Neuronal stem cell (in vitro differentiated cells): ENCODE results near the gene KIF6.

Experiments
- DNase-seq: peaks from one replicate; pipeline ENCODE4 v3.0.0-alpha.2; 2013; ENCODE audit warnings: low spot score
- H2AFZ ChIP-seq: one replicate; pipeline ENCODE4 v1.6.1; 2013; ENCODE audit warnings: mild to moderate bottlenecking, low read length, inconsistent platforms
- H2AK5ac ChIP-seq: 2 replicates; pipeline ENCODE4 v1.6.1; 2013; ENCODE audit warnings: low read depth, mild to moderate bottlenecking, inconsistent platforms, low read length, moderate library complexity, mixed read lengths
- H2BK120ac ChIP-seq: 2 replicates; pipeline ENCODE4 v1.6.1; 2013; ENCODE audit warnings: low read depth, mild to moderate bottlenecking, inconsistent platforms, low read length, moderate library complexity, mixed read lengths
- H2BK12ac ChIP-seq: one replicate; pipeline ENCODE4 v1.6.1; 2013; ENCODE audit warnings: low read length, inconsistent platforms
- H2BK15ac ChIP-seq: 2 replicates; pipeline ENCODE4 v1.6.1; 2013; ENCODE audit warnings: mild to moderate bottlenecking, low read length, inconsistent platforms, mixed read lengths
- H2BK5ac ChIP-seq: one replicate; pipeline ENCODE4 v1.6.1; 2013; ENCODE audit warnings: inconsistent platforms, mild to moderate bottlenecking, low read length, moderate library complexity
- H3K14ac ChIP-seq: one replicate; pipeline ENCODE4 v1.6.1; 2013; ENCODE audit warnings: low read length, inconsistent platforms
- H3K18ac ChIP-seq: 2 replicates; pipeline ENCODE4 v1.6.1; 2013; ENCODE audit warnings: low read length, inconsistent platforms
- H3K23ac ChIP-seq: 2 replicates; pipeline ENCODE4 v1.6.1; 2013; ENCODE audit warnings: low read depth, mild to moderate bottlenecking, mixed read lengths, low read length, inconsistent platforms; ENCODE audit not compliant: poor library complexity
- H3K27ac ChIP-seq: replicated peaks from 3 replicates; pipeline ENCODE4 v1.5.1; 2013; ENCODE audit warnings: low read length, inconsistent platforms
- H3K27me3 ChIP-seq, 3 experiments: 2 replicates each; pipeline ENCODE4 v1.6.1; 2013; ENCODE audit warnings: low read length in 3 of 3, mild to moderate bottlenecking in 2 of 3, inconsistent platforms in 1 of 3, low read depth in 1 of 3, mixed read lengths in 1 of 3, moderate library complexity in 1 of 3; ENCODE audit not compliant: control insufficient read depth in 3 of 3, insufficient read depth in 3 of 3
- H3K36me3 ChIP-seq, 2 donors: replicated peaks in 1 of 2; 2 replicates each; pipeline ENCODE4 v1.6.1; 2013; ENCODE audit warnings: low read length in 2 of 2; ENCODE audit not compliant: control insufficient read depth in 2 of 2, insufficient read depth in 2 of 2
- H3K4ac ChIP-seq: 2 replicates; pipeline ENCODE4 v1.6.1; 2013; ENCODE audit warnings: inconsistent platforms, mild to moderate bottlenecking, low read length, moderate library complexity
- H3K4me1 ChIP-seq, 2 donors: 1 replicate in 1 of 2; 2 replicates in 1 of 2; pipeline ENCODE4 v1.6.1; 2013; ENCODE audit warnings: low read length in 2 of 2, low read depth in 1 of 2; ENCODE audit not compliant: control insufficient read depth in 2 of 2, insufficient read depth in 1 of 2
- H3K4me2 ChIP-seq: one replicate; pipeline ENCODE4 v1.6.1; 2013; ENCODE audit warnings: mild to moderate bottlenecking, low read length, inconsistent platforms; ENCODE audit not compliant: insufficient read depth, poor library complexity, severe bottlenecking
- H3K4me3 ChIP-seq, 2 donors: 2 replicates each; pipeline ENCODE4 v1.5.1; 2013; ENCODE audit warnings: low read length in 2 of 2, mild to moderate bottlenecking in 2 of 2, inconsistent platforms in 1 of 2, moderate library complexity in 1 of 2
- H3K79me1 ChIP-seq: one replicate; pipeline ENCODE4 v1.6.1; 2013; ENCODE audit warnings: low read depth, mild to moderate bottlenecking, inconsistent platforms, low read length, moderate library complexity
- H3K9ac ChIP-seq: one replicate; pipeline ENCODE4 v1.6.1; 2013; ENCODE audit warnings: mild to moderate bottlenecking, low read depth, low read length, inconsistent platforms; ENCODE audit not compliant: poor library complexity
- H3K9me3 ChIP-seq, 2 donors: replicated peaks in 1 of 2; 2 replicates each; pipeline versions ENCODE3 to v1.6.1; 2013; ENCODE audit warnings: low read length in 2 of 2, mild to moderate bottlenecking in 2 of 2, inconsistent platforms in 1 of 2, low read depth in 1 of 2, mixed read lengths in 1 of 2, moderate library complexity in 1 of 2; ENCODE audit not compliant: control insufficient read depth in 2 of 2, insufficient read depth in 1 of 2
- H4K8ac ChIP-seq: one replicate; pipeline ENCODE4 v1.6.1; 2013; ENCODE audit warnings: low read depth, mild to moderate bottlenecking, inconsistent platforms, low read length, moderate library complexity
- H4K91ac ChIP-seq: one replicate; pipeline ENCODE4 v1.6.1; 2013; ENCODE audit warnings: low read length, low read depth, mild to moderate bottlenecking, inconsistent platforms; ENCODE audit not compliant: poor library complexity
- WGBS, 2 donors: extraction: QIAGEN DNeasy Blood & Tissue Kit; methylation state at CpG; one replicate each; pipeline ENCODE4 v1.1.7; 2013; ENCODE audit warnings: missing lambda C conversion rate in 2 of 2, mixed read lengths in 1 of 2; ENCODE audit not compliant: insufficient read length in 2 of 2, insufficient replicate concordance in 1 of 2; ENCODE audit errors: extremely low coverage in 2 of 2; 5-methylcytosine and 5-hydroxymethylcytosine counted together

The KIF6 gene

DNA sequence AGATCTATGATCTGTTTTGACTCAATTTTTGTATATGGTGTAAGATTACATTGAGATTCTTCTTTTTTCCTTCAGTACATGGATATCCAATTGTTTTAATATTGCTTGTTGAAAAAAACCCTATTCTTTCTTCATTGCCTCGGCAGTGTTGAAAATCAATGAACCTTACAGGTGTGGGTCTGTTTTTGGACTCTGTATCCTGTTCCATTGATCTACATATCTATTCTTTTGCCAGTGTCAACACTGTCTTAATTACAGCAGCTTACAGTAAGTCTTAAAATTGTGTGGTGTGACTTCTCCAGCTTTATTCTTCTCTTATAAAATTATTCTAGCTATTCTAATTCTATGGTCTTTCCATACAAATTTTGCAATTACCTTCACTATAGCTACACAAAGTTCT lies 320.9 kb downstream of the KIF6 start:
- Histone ChIP-seq H3K36me3 (no peaks in the 10 kb centered on the region), H3K9me3 (no peaks in the 10 kb centered on the region), H3K4me2 (no peak overlapping the region), H3K27me3 (no peaks in the 10 kb centered on the region), H2BK12ac (no peak overlapping the region), H3K4ac (no peak overlapping the region), H3K4me1 (no peaks in the 10 kb centered on the region), H2AFZ (no peak overlapping the region), H4K91ac (no peak overlapping the region), H2BK120ac (no peak overlapping the region), H3K79me1 (no peaks in the 10 kb centered on the region), H3K18ac (no peak overlapping the region), H3K4me3 (no peak overlapping the region), H3K23ac (no peak overlapping the region), H3K14ac (no peak overlapping the region), H2AK5ac (no peak overlapping the region), H2BK5ac (no peak overlapping the region), H3K9ac (no peak overlapping the region), H2BK15ac (no peak overlapping the region), H3K27ac (no peak overlapping the region), H4K8ac (no peak overlapping the region)
- WGBS, 2 donors = no CpG with 5 or more reads among the region's 1 CpG
- no peak for DNase-seq

DNA sequence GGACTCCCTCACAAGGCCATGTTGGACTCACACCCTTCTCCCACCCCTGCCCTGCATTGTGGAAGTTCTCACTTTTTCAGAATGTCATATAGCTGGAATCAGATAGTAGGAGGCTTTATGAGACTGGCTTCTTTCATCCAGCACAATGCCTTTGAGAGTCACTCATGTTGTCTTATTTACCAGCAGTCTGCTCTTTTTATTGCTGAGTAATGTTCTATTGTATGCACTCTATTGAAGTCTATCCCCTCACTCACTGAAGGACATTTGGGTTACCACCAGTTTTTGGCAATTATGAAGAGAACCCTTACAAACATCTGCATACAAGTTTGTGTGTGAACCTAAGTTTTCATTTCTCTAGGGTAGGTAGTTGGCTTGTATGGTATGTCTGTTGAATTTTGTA lies 321.9 kb downstream of the KIF6 start:
- H2AFZ ChIP-seq = no peak overlapping the region
- no peaks in the 10 kb centered on the region for H3K36me3 ChIP-seq
- H2BK12ac ChIP-seq = no peak overlapping the region

DNA sequence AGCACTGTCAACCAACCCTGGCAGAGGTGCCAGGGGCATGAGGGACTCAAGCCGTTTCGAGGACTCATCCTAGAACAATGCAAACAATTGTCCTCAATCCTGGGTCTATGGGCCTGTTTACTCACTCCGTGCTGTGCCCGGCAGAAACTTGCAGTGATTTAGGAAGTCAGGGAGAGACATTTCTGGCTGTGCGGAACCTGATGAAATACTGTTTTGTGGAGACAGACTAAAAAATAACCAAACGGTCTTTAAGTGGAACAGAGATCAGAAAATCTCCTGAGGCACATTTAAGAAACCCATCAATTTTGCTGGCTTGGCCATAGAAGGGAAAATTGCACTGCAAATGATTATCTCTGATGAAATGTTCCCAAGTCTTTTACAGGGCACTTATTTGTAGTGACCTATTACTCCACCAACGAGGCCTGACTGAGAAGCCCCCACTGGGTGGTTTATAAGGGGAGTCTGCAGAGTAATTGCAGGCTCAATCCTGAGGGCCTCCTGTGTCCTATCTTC lies 322.9 kb downstream of the KIF6 start:
- H3K4me1 ChIP-seq = no peaks in the 10 kb centered on the region
- no peak overlapping the region for H2AK5ac ChIP-seq
- H2BK120ac ChIP-seq = no peak overlapping the region
- no peak overlapping the region for H3K27ac ChIP-seq
- no peak overlapping the region for H4K91ac ChIP-seq
- H3K14ac ChIP-seq = no peak overlapping the region
- no peak for DNase-seq
- no peak overlapping the region for H2AFZ ChIP-seq
- no peak overlapping the region for H3K23ac ChIP-seq
- H2BK12ac ChIP-seq = no peak overlapping the region
- H3K4me2 ChIP-seq = no peak overlapping the region
- no peak overlapping the region for H3K4ac ChIP-seq
- H3K27me3 ChIP-seq = no peaks in the 10 kb centered on the region
- no CpG with 5 or more reads among the region's 7 CpGs for WGBS, 2 donors
- no peaks in the 10 kb centered on the region for H3K79me1 ChIP-seq
- no peak overlapping the region for H3K18ac ChIP-seq
- H3K9ac ChIP-seq = no peak overlapping the region
- no peak overlapping the region for H2BK15ac ChIP-seq
- no peaks in the 10 kb centered on the region for H3K36me3 ChIP-seq
- no peak overlapping the region for H3K4me3 ChIP-seq
- no peak overlapping the region for H2BK5ac ChIP-seq
- H3K9me3 ChIP-seq = no peaks in the 10 kb centered on the region
- no peak overlapping the region for H4K8ac ChIP-seq

More for the DNA sequence above, 321.9 kb downstream of the KIF6 start:
- H3K14ac ChIP-seq = no peak overlapping the region
- no peaks in the 10 kb centered on the region for H3K9me3 ChIP-seq
- no peak overlapping the region for H3K23ac ChIP-seq
- DNase-seq = no peak
- H3K4me1 ChIP-seq = no peaks in the 10 kb centered on the region
- H3K4ac ChIP-seq = no peak overlapping the region
- no peaks in the 10 kb centered on the region for H3K27me3 ChIP-seq
- no peak overlapping the region for H2BK120ac ChIP-seq
- no peak overlapping the region for H2BK15ac ChIP-seq
- H3K4me2 ChIP-seq = no peak overlapping the region
- no peak overlapping the region for H3K27ac ChIP-seq
- no peaks in the 10 kb centered on the region for H3K79me1 ChIP-seq
- H2AK5ac ChIP-seq = no peak overlapping the region
- H3K9ac ChIP-seq = no peak overlapping the region
- H3K4me3 ChIP-seq = no peak overlapping the region
- no peak overlapping the region for H4K91ac ChIP-seq
- no peak overlapping the region for H3K18ac ChIP-seq
- H2BK5ac ChIP-seq = no peak overlapping the region
- H4K8ac ChIP-seq = no peak overlapping the region

DNA sequence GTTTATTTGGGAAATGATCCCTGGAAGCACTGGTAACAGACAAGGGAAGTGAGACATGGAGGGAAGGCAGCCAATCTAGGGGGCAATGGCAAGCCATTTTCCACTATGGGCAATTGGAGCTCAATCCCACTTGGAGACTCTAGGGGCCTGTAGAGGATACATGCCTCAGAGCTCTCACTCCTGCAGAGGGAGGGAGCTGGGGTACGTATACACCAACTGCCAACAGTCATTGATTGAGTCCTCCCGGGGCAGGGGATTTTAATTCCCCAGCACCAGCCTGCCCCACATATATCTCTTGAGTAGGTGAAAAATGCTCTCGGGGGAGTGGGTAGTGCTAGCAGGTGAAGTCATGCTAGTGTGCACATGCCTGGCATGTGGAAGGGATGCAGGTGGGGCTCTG lies 323.8 kb downstream of the KIF6 start:
- H3K4me2 ChIP-seq = no peak overlapping the region
- no peak overlapping the region for H3K9ac ChIP-seq
- peaks cover 0 to 2% of the 10 kb centered on the region in 2 donors for H3K4me1 ChIP-seq
- H3K27ac ChIP-seq = no peak overlapping the region
- H3K27me3 ChIP-seq = no peaks in the 10 kb centered on the region
- WGBS, 2 donors = no CpG with 5 or more reads among the region's 3 CpGs
- no peaks in the 10 kb centered on the region for H3K36me3 ChIP-seq
- H4K8ac ChIP-seq = no peak overlapping the region
- H3K4ac ChIP-seq = no peak overlapping the region
- no peak overlapping the region for H2AK5ac ChIP-seq
- no peak overlapping the region for H3K18ac ChIP-seq
- no peak for DNase-seq
- H2BK120ac ChIP-seq = no peak overlapping the region
- H2BK15ac ChIP-seq = no peak overlapping the region
- no peak overlapping the region for H3K23ac ChIP-seq
- H2AFZ ChIP-seq = no peak overlapping the region
- H3K9me3 ChIP-seq = no peaks in the 10 kb centered on the region
- no peak overlapping the region for H3K4me3 ChIP-seq
- H4K91ac ChIP-seq = no peak overlapping the region
- no peak overlapping the region for H2BK12ac ChIP-seq
- H3K79me1 ChIP-seq = no peaks in the 10 kb centered on the region
- no peak overlapping the region for H3K14ac ChIP-seq
- H2BK5ac ChIP-seq = no peak overlapping the region
